GM12878 (cell line): ENCODE results near the gene PODXL2. TPM values are rescaled to one million over a fixed set of nuclear protein-coding genes. Genes with fewer than 3 reads are reported as not detected.

Experiments
- EGR1 ChIP-seq, 2 experiments: IDR thresholded peaks; 1 replicate in 1 of 2; 2 replicates in 1 of 2; pipeline ENCODE4 v1.6.1; 2011 to 2012; ENCODE audit warnings: low read depth in 2 of 2, low read length in 2 of 2, borderline replicate concordance in 1 of 2, mild to moderate bottlenecking in 1 of 2, moderate library complexity in 1 of 2
- FOXK2 ChIP-seq: fragments of 450-650 bp; IDR thresholded peaks from 2 replicates; pipeline ENCODE4 v1.6.1; 2017; ENCODE audit warnings: mild to moderate bottlenecking, moderate library complexity
- MTA3 ChIP-seq: IDR thresholded peaks from 2 replicates; pipeline ENCODE4 v1.6.1; 2012; ENCODE audit warnings: low read length, inconsistent platforms, borderline replicate concordance
- POU2F2 ChIP-seq: IDR thresholded peaks from 3 replicates; pipeline ENCODE4 v1.6.1; 2011; ENCODE audit warnings: low read depth, mild to moderate bottlenecking, low read length, borderline replicate concordance
- RB1 ChIP-seq: fragments of 450-650 bp; formaldehyde crosslinking; IDR thresholded peaks from 2 replicates; pipeline ENCODE4 v1.6.1; 2017; ENCODE audit warnings: mild to moderate bottlenecking, borderline replicate concordance
- REST ChIP-seq: IDR thresholded peaks from 2 replicates; pipeline ENCODE4 v1.6.1; 2012; ENCODE audit warnings: mild to moderate bottlenecking, low read depth, low read length
- RFX5 ChIP-seq: IDR thresholded peaks from 2 replicates; pipeline ENCODE4 v1.6.1; 2011; ENCODE audit warnings: low read depth, low read length, improper control_type of control experiment
- STAT3 ChIP-seq: IDR thresholded peaks from 2 replicates; pipeline ENCODE4 v1.6.1; 2011; ENCODE audit warnings: low read depth, low read length, improper control_type of control experiment
- polyA plus RNA-seq, 11 experiments: library from polyadenylated mRNA; depleted of rRNA in 4 of 11; unstranded in 6 of 11; stranded (reverse) in 5 of 11; fragments of >200 nt; fragmentation: Nextera tagmentation in 4 of 11; fragmentation: Illumina TruSeq in 1 of 11; extraction: Ambion mirVana in 4 of 11; extraction: Trizol in 1 of 11; gene quantifications; 1 replicate in 1 of 11; 2 replicates in 10 of 11; pipeline versions ENCODE4 v1.2.1 to v1.2.3, GENCODE V29; 2011 to 2016; ENCODE audit warnings: inconsistent platforms in 2 of 11, missing spikeins in 2 of 11, low read depth in 1 of 11
- total RNA-seq, 4 experiments: library from RNA; depleted of rRNA in 3 of 4; stranded (reverse); fragments of >200 nt in 3 of 4; fragmentation: Illumina TruSeq in 1 of 4; extraction: Trizol in 1 of 4; gene quantifications; 2 replicates each; pipeline versions ENCODE4 v1.2.1 to v1.2.3, GENCODE V29; 2013 to 2021

Gene PODXL2
- total and polyA plus RNA-seq, 10 of the 15 experiments (the other 5 are each of a cell fraction or from before 2014, with no cell fraction given) = 0.03 to 24.4 (median 13.6) TPM; not detected in 2

- TF ChIP-seq REST (no peak), STAT3 (no peak), RB1 (peak; percentile 29; the same call in 1 of the 2 replicates), MTA3 (no peak), RFX5 (no peak), FOXK2 (peak; percentile 76), POU2F2 (peak; percentile 56; the same call in 1 of the 3 replicates), EGR1 (IDR thresholded peaks at IDR 0.05; ENCODE audit: borderline replicate concordance in 1 of 2, low read depth in 2 of 2, low read length in 2 of 2) (peak in 1 of 2 experiments; percentile 65; a peak in 1 of 3 replicates)
Measured at GRCh38 chr3:127672429-127673190, 43.6 kb downstream of the PODXL2 start, which contains the start of gene ABTB1 (continued).
